IMR-90 (cell line): ENCODE data around the gene STK31. TPM values are rescaled to one million over a fixed set of nuclear protein-coding genes. Genes with fewer than 3 reads are reported as not detected.
A peak's percentile ranks its signal among the peaks of the same experiment; 100 is the strongest.

Source experiments
- ATAC-seq: fragments of 200-7000 bp; cut with Tn5 transposase; 2 replicates; pipeline ENCODE4 v1.9.1; 2020; ENCODE audit warnings: low read depth, mild to moderate bottlenecking, moderate library complexity
- BruUV-seq: library from RNA; stranded (reverse); fragments of 400-500 nt; replicated peaks from 2 replicates; lab custom pipeline; 2021; lab: Mats Ljungman, UMichigan
- CTCF ChIA-PET: fragments of 300-600 bp; formaldehyde crosslinking; extraction: SDS; loops from one replicate; lab custom pipeline; 2021; ENCODE audit warnings: antibody characterized with exemption; lab: Yijun Ruan, JAX
- POLR2A ChIA-PET: fragments of 300-600 bp; sonication (Branson Sonifier 250); formaldehyde crosslinking; loops from one replicate; lab custom pipeline; 2022; ENCODE audit warnings: antibody characterized with exemption; ENCODE audit not compliant: unreplicated experiment; lab: Charles Lee
- DNase-seq: peaks from one replicate; pipeline ENCODE4 v3.0.0; 2013
- H2AFZ ChIP-seq: replicated peaks from 2 replicates; pipeline ENCODE3; 2013; ENCODE audit warnings: low read length, mild to moderate bottlenecking; ENCODE audit not compliant: poor library complexity
- H2AK5ac ChIP-seq: 2 replicates; pipeline ENCODE4 v1.6.1; 2013; ENCODE audit warnings: low read depth, low read length, inconsistent platforms
- H2AK9ac ChIP-seq: replicated peaks from 2 replicates; pipeline ENCODE3; 2013; ENCODE audit warnings: mild to moderate bottlenecking, low read depth, low read length, moderate library complexity; ENCODE audit not compliant: poor library complexity
- H2BK120ac ChIP-seq: 2 replicates; pipeline ENCODE4 v1.6.1; 2013; ENCODE audit warnings: low read depth, low read length, inconsistent platforms
- H2BK15ac ChIP-seq: 3 replicates; pipeline ENCODE4 v1.6.1; 2013; ENCODE audit warnings: low read depth, low read length, inconsistent platforms
- H2BK20ac ChIP-seq: 2 replicates; pipeline ENCODE4 v1.6.1; 2013; ENCODE audit warnings: low read depth, mild to moderate bottlenecking, inconsistent platforms, low read length, moderate library complexity
- H2BK5ac ChIP-seq: 2 replicates; pipeline ENCODE4 v1.6.1; 2013; ENCODE audit warnings: mild to moderate bottlenecking, low read depth, low read length, inconsistent platforms; ENCODE audit not compliant: poor library complexity, severe bottlenecking
- H3K14ac ChIP-seq: replicated peaks from 2 replicates; pipeline ENCODE4 v1.6.1; 2013; ENCODE audit warnings: low read depth, low read length, inconsistent platforms
- H3K18ac ChIP-seq: 2 replicates; pipeline ENCODE4 v1.6.1; 2013; ENCODE audit warnings: low read depth, low read length, control low read depth
- H3K23ac ChIP-seq: 2 replicates; pipeline ENCODE4 v1.6.1; 2013; ENCODE audit warnings: low read depth, low read length, inconsistent platforms
- H3K27ac ChIP-seq: 2 replicates; pipeline ENCODE4 v1.5.1; 2013; ENCODE audit warnings: mild to moderate bottlenecking, control low read depth, low read length; ENCODE audit not compliant: insufficient read depth
- H3K27me3 ChIP-seq: 2 replicates; pipeline ENCODE4 v1.6.1; 2013; ENCODE audit warnings: low read length; ENCODE audit not compliant: control insufficient read depth, insufficient read depth
- H3K36me3 ChIP-seq: 2 replicates; pipeline ENCODE4 v1.6.1; 2013; ENCODE audit warnings: low read length, mixed read lengths; ENCODE audit not compliant: control insufficient read depth, insufficient read depth
- H3K4ac ChIP-seq: 2 replicates; pipeline ENCODE4 v1.6.1; 2013; ENCODE audit warnings: low read depth, low read length, inconsistent platforms
- H3K4me1 ChIP-seq: 2 replicates; pipeline ENCODE4 v1.6.1; 2013; ENCODE audit warnings: low read length, mixed read lengths; ENCODE audit not compliant: control insufficient read depth, insufficient read depth
- H3K4me2 ChIP-seq: 2 replicates; pipeline ENCODE4 v1.6.1; 2013; ENCODE audit warnings: low read depth, mild to moderate bottlenecking, control low read depth, low read length, moderate library complexity
- H3K4me3 ChIP-seq: 2 replicates; pipeline ENCODE4 v1.5.1; 2013; ENCODE audit warnings: low read depth, mild to moderate bottlenecking, control low read depth, low read length, moderate library complexity; ENCODE audit not compliant: insufficient read depth
- H3K56ac ChIP-seq: 2 replicates; pipeline ENCODE4 v1.6.1; 2013; ENCODE audit warnings: low read length, inconsistent platforms; ENCODE audit not compliant: insufficient read depth; ENCODE audit errors: extremely low read depth
- H3K79me1 ChIP-seq, 2 experiments: 2 replicates each; pipeline ENCODE4 v1.6.1; 2013; ENCODE audit warnings: low read length in 2 of 2, inconsistent platforms in 1 of 2, low read depth in 1 of 2
- H3K9ac ChIP-seq: 2 replicates; pipeline ENCODE4 v1.6.1; 2013; ENCODE audit warnings: low read depth, low read length, control low read depth
- H3K9me1 ChIP-seq: 2 replicates; pipeline ENCODE4 v1.6.1; 2013; ENCODE audit warnings: low read length, inconsistent platforms; ENCODE audit not compliant: insufficient read depth
- H3K9me3 ChIP-seq: 2 replicates; pipeline ENCODE4 v1.6.1; 2013; ENCODE audit warnings: low read length; ENCODE audit not compliant: control insufficient read depth, insufficient read depth
- H4K20me1 ChIP-seq: 2 replicates; pipeline ENCODE4 v1.6.1; 2013; ENCODE audit warnings: low read length, inconsistent platforms; ENCODE audit not compliant: insufficient read depth
- H4K5ac ChIP-seq: 2 replicates; pipeline ENCODE4 v1.6.1; 2013; ENCODE audit warnings: mild to moderate bottlenecking, low read depth, low read length, control low read depth
- H4K8ac ChIP-seq, 2 experiments: 2 replicates each; pipeline ENCODE4 v1.6.1; 2013; ENCODE audit warnings: low read depth in 2 of 2, low read length in 2 of 2, control low read depth in 1 of 2, inconsistent platforms in 1 of 2
- H4K91ac ChIP-seq: 2 replicates; pipeline ENCODE4 v1.6.1; 2013; ENCODE audit warnings: low read depth, low read length, inconsistent platforms; ENCODE audit not compliant: insufficient read depth
- BHLHE40 ChIP-seq: fragments of 150-350 bp; IDR thresholded peaks from 2 replicates; pipeline ENCODE4 v1.6.1; 2016; ENCODE audit warnings: mild to moderate bottlenecking, low read depth, low read length
- CEBPB ChIP-seq: IDR thresholded peaks from 2 replicates; pipeline ENCODE4 v1.6.1; 2012; ENCODE audit warnings: low read depth, low read length, improper control_type of control experiment
- CHD1 ChIP-seq: IDR thresholded peaks from 2 replicates; pipeline ENCODE4 v1.6.1; 2012; ENCODE audit warnings: low read depth, low read length, improper control_type of control experiment
- CTCF ChIP-seq: conservative IDR thresholded peaks from 2 replicates; pipeline ENCODE4 v1.5.1; 2012; ENCODE audit warnings: mild to moderate bottlenecking, low read depth, low read length, improper control_type of control experiment
- ELK1 ChIP-seq: fragments of 150-350 bp; IDR thresholded peaks from 2 replicates; pipeline ENCODE4 v1.6.1; 2016; ENCODE audit warnings: low read depth, mild to moderate bottlenecking, low read length, moderate library complexity, borderline replicate concordance
- FOS ChIP-seq: fragments of 150-350 bp; IDR thresholded peaks from 2 replicates; pipeline ENCODE4 v1.6.1; 2016; ENCODE audit warnings: low read depth, low read length
- MAFK ChIP-seq: IDR thresholded peaks from 2 replicates; pipeline ENCODE4 v1.6.1; 2012; ENCODE audit warnings: low read depth, low read length, improper control_type of control experiment
- MAZ ChIP-seq: IDR thresholded peaks from 2 replicates; pipeline ENCODE4 v1.6.1; 2012; ENCODE audit warnings: low read depth, mild to moderate bottlenecking, low read length, improper control_type of control experiment, moderate library complexity, borderline replicate concordance
- MXI1 ChIP-seq: IDR thresholded peaks from 2 replicates; pipeline ENCODE4 v1.6.1; 2012; ENCODE audit warnings: low read depth, mild to moderate bottlenecking, low read length, moderate library complexity, borderline replicate concordance
- NFE2L2 ChIP-seq: fragments of 150-350 bp; IDR thresholded peaks from 2 replicates; pipeline ENCODE4 v1.6.1; 2016; ENCODE audit warnings: low read depth, mild to moderate bottlenecking, low read length
- POLR2A ChIP-seq: IDR thresholded peaks from 2 replicates; pipeline ENCODE4 v1.6.1; 2012; ENCODE audit warnings: mild to moderate bottlenecking, low read depth, low read length
- RAD21 ChIP-seq: IDR thresholded peaks from 2 replicates; pipeline ENCODE4 v1.6.1; 2012; ENCODE audit warnings: low read length, improper control_type of control experiment
- RCOR1 ChIP-seq: IDR thresholded peaks from 2 replicates; pipeline ENCODE4 v1.6.1; 2012; ENCODE audit warnings: mild to moderate bottlenecking, low read length, improper control_type of control experiment; ENCODE audit not compliant: insufficient replicate concordance
- RFX5 ChIP-seq: IDR thresholded peaks from 2 replicates; pipeline ENCODE4 v1.8.0; 2012; ENCODE audit warnings: low read depth, mild to moderate bottlenecking, low read length, moderate library complexity
- SMC3 ChIP-seq: fragments of 150-350 bp; IDR thresholded peaks from 2 replicates; pipeline ENCODE4 v1.6.1; 2016; ENCODE audit warnings: low read depth, mild to moderate bottlenecking, antibody characterized with exemption, low read length, moderate library complexity
- WGBS, 2 experiments: methylation state at CpG; one replicate each; pipeline versions ENCODE4 v1.1.5 to v1.1.7; 2013; ENCODE audit warnings: missing lambda C conversion rate in 2 of 2; ENCODE audit not compliant: insufficient read length in 1 of 2; ENCODE audit errors: extremely low coverage in 2 of 2; 5-methylcytosine and 5-hydroxymethylcytosine counted together
- dilution Hi-C: fragments of 300-500 bp; cut with HindIII; formaldehyde crosslinking; loops from one replicate; pipeline ENCODE4 v1.14.3; 2018; ENCODE audit warnings: low sequenced_read_pairs; ENCODE audit not compliant: unreplicated experiment
- in situ Hi-C: fragments of 300-500 bp; cut with MboI; formaldehyde crosslinking; loops from 3 replicates; pipeline ENCODE4 v1.14.3; 2019; ENCODE audit warnings: low sequenced_read_pairs, inconsistent platforms, mixed read lengths
- intact Hi-C: fragments of 100-400 bp; cut with micrococcal nuclease; formaldehyde crosslinking; loops from 2 replicates; pipeline ENCODE4 v1.10.0; 2022
- polyA plus RNA-seq, 3 experiments: library from polyadenylated mRNA; depleted of rRNA; stranded (reverse); fragments of >200 nt; gene quantifications; 2 replicates each; pipeline ENCODE4 v1.2.3, GENCODE V29; 2012; ENCODE audit warnings: low replicate concordance in 1 of 3
- total RNA-seq: library from RNA; depleted of rRNA; stranded (reverse); fragments of >200 nt; gene quantifications from 2 replicates; pipeline ENCODE4 v1.2.3, GENCODE V29; 2012
- TF ChIP-seq, protein P1 (sequence below): fragments of 150-350 bp; IDR thresholded peaks from 2 replicates; pipeline ENCODE4 v1.6.1; 2017; ENCODE audit warnings: mild to moderate bottlenecking, antibody characterized with exemption, low read length, low read depth

The STK31 gene
- total and polyA plus RNA-seq, 2 of the 4 experiments (the other 2 are of a cell fraction) = not detected

GRCh38 chr7:23715099-23715498 lies 5.1 kb downstream of the STK31 start:
- Histone ChIP-seq H2BK20ac (peak overlapping the region; percentile 26; the same call in 1 of the 2 replicates), H3K27ac (no peak overlapping the region), H2AK9ac (no peak overlapping the region), H2BK120ac (no peak overlapping the region), H2AK5ac (peak overlapping the region; percentile 4; the same call in 1 of the 2 replicates), H3K9me3 (no peaks in the 10 kb centered on the region), H3K23ac (no peak overlapping the region), H2BK15ac (no peak overlapping the region), H3K9ac (no peak overlapping the region), H3K79me1 (no peaks in the 10 kb centered on the region), H2BK5ac (no peak overlapping the region), H3K18ac (no peak overlapping the region), H4K8ac (no peak overlapping the region), H4K20me1 (no peaks in the 10 kb centered on the region; the same call in 1 of the 2 replicates), H3K4ac (no peak overlapping the region), H3K4me2 (no peak overlapping the region), H3K27me3 (no peaks in the 10 kb centered on the region), H3K4me1 (peaks cover 2% of the 10 kb centered on the region; the same call in 1 of the 2 replicates), H4K5ac (no peak overlapping the region), H3K9me1 (no peaks in the 10 kb centered on the region), H2AFZ (no peak overlapping the region), H3K56ac (no peak overlapping the region), H3K4me3 (no peak overlapping the region), H3K36me3 (no peaks in the 10 kb centered on the region), H3K14ac (no peak overlapping the region), H4K91ac (no peak overlapping the region)
- in situ Hi-C loops (no loop called here), dilution Hi-C loops (loop anchor here (25.0 kb wide), 1 partner anchor 128 kb away; the partner anchor contains the start of gene CCDC126), intact Hi-C loops (loop anchor here (10.0 kb wide), 1 partner anchor 860 kb away; the partner anchor contains the start of gene PALS2)
- POLR2A ChIA-PET = no interaction called here
- ATAC-seq = no peak
- 80% methylated on average over 2 of the region's 6 CpGs; no CpG with 5 or more reads in 1 of the 2 experiments for WGBS, 2 experiments
- TF ChIP-seq CEBPB (no peak), CTCF (no peak), ELK1 (no peak), MXI1 (no peak), FOS (no peak), RFX5 (no peak), POLR2A (no peak), MAZ (no peak), RAD21 (no peak), CHD1 (no peak), MAFK (no peak), NFE2L2 (no peak), BHLHE40 (no peak), RCOR1 (no peak), SMC3 (no peak)
- TF ChIP-seq, protein P1, sequence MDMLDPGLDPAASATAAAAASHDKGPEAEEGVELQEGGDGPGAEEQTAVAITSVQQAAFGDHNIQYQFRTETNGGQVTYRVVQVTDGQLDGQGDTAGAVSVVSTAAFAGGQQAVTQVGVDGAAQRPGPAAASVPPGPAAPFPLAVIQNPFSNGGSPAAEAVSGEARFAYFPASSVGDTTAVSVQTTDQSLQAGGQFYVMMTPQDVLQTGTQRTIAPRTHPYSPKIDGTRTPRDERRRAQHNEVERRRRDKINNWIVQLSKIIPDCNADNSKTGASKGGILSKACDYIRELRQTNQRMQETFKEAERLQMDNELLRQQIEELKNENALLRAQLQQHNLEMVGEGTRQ = no peak
- CTCF ChIA-PET = interaction anchor here (0.6 to 1.1 kb wide), 3 partner anchors 142 to 704 kb away, joined by 3 to 5 read pairs (median 4); no protein-coding TSS in a partner anchor
- no TSS peak for BruUV-seq
- no peak for DNase-seq
